Measurements from ENCODE around the gene WHRN. TPM values are rescaled to one million over a fixed set of nuclear protein-coding genes. Genes with fewer than 3 reads are reported as not detected.

The WHRN gene
- total and polyA plus RNA-seq, 2 of the 13 experiments (the other 11 are each of a cell fraction or from before 2014, with no cell fraction given): 2.3 to 5.3 TPM

DNA sequence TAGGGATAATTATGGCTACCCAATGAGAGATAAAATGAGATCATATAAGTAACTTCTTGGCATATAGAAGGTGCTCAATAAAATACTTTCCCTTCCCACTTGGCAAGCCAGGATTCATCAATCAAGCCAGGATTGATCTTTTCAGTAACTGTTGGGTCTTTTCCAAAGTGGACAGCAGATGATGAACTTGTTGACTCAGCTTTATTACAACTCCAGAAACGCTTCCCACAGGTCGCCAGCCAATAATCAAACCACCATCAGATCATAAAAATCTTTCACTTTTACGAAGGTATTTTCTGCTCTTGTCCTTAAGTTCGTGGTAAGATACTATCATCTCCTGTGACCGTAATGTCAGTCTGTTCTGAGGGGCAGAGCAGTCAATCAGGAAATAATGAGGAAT, 39.8 kb upstream of the WHRN start:
- FAIRE-seq (no peak), ATAC-seq (no peak), DNase-seq (ENCODE audit: low spot score) (no peak)
- TF ChIP-seq CTCF (CRISPR knock-in tag; IDR thresholded peaks at IDR 0.05): no peak
- TF ChIP-seq TRIM24 (CRISPR knock-in tag; IDR thresholded peaks at IDR 0.05): no peak
- no peak for TF ChIP-seq HIVEP1 (CRISPR knock-in tag; IDR thresholded peaks at IDR 0.05)
- TF ChIP-seq SIN3B (IDR thresholded peaks at IDR 0.05; ENCODE audit: low read length): no peak
- peak; percentile 66 to 77 for TF ChIP-seq MAFK (conservative IDR thresholded peaks at IDR 0.05 in 1 of 2, IDR thresholded peaks at IDR 0.05 in 1 of 2; ENCODE audit: low read length in 2 of 2)
- TF ChIP-seq MAFF (IDR thresholded peaks at IDR 0.05; ENCODE audit: low read depth, low read length): peak; percentile 77
- no peak for TF ChIP-seq ZSCAN21 (CRISPR knock-in tag; IDR thresholded peaks at IDR 0.05; ENCODE audit: borderline replicate concordance)
- TF ChIP-seq ZSCAN25 (CRISPR knock-in tag; IDR thresholded peaks at IDR 0.05): no peak
- Histone ChIP-seq H2AFZ (ENCODE audit: low read length) (no peak overlapping the region), H4K20me1 (ENCODE audit: insufficient read depth, low read length) (no peaks in the 10 kb centered on the region), H3K9me3 (ENCODE audit: low read length) (no peaks in the 10 kb centered on the region), H3K36me3 (replicated peaks in 1 of 2; ENCODE audit: control insufficient read depth in 1 of 2, insufficient read depth in 2 of 2, low read length in 2 of 2) (no peaks in the 10 kb centered on the region), H3K9ac (ENCODE audit: insufficient read depth, low read depth, low read length) (no peak overlapping the region), H3K27me3 (ENCODE audit: control insufficient read depth in 1 of 2, insufficient read depth in 2 of 2, low read length in 2 of 2) (peaks cover 0 to 1% of the 10 kb centered on the region in 2 experiments; a peak in 1 of 5 replicates), H3K4me2 (ENCODE audit: low read depth, low read length) (no peak overlapping the region), H3K4me1 (ENCODE audit: insufficient read depth, low read length) (no peaks in the 10 kb centered on the region), H3K79me2 (ENCODE audit: insufficient read depth, low read length) (no peaks in the 10 kb centered on the region), H3K27ac (ENCODE audit: extremely low read length, insufficient read depth, low read length) (no peak overlapping the region), H3K4me3 (replicated peaks in 1 of 3; ENCODE audit: insufficient read depth in 1 of 3, low read depth in 2 of 3, low read length in 3 of 3) (no peak overlapping the region)
- ChIA-PET POLR2A (no interaction called here), CTCF (ENCODE audit: low intra/inter-chr PET ratio, low total read pairs) (no interaction called here)
- WGBS (ENCODE audit: low lambda C conversion rate): 7% methylated on average over 5 of the region's 5 CpGs
- no TSS peak for BruUV-seq (replicated peaks)
- in situ Hi-C loops (cut with HindIII; ENCODE audit: extremely low pct_ligation_motif_present, low pct_unique_long_range_greater_than_20kb) (no loop called here), intact Hi-C loops (cut with micrococcal nuclease; ENCODE audit: unreplicated experiment) (no loop called here)

Data from HepG2 (cell line).